Measurements from ENCODE around the gene PLPP2.

Gene PLPP2

DNA sequence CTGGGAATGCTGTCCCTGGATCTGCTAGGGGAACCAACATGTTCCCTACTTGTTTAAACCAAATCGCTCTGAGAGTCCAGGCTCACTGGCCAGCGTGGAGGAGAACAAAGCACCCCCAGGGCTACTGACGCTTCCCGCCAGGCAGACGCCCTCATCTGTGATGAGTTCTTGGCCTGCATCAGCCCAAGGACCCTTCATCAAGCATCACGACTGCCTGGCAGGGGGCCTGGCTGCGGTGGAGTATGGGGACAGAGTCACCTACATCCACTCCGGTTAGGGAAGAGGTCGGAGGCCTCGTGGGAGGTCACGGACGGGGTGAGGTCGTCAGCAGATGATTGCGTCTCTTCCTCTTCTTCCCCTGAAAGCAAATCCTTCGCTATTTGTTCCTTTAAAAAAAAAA is 35.7 kb upstream of the PLPP2 start:
- TF ChIP-seq, protein P1, sequence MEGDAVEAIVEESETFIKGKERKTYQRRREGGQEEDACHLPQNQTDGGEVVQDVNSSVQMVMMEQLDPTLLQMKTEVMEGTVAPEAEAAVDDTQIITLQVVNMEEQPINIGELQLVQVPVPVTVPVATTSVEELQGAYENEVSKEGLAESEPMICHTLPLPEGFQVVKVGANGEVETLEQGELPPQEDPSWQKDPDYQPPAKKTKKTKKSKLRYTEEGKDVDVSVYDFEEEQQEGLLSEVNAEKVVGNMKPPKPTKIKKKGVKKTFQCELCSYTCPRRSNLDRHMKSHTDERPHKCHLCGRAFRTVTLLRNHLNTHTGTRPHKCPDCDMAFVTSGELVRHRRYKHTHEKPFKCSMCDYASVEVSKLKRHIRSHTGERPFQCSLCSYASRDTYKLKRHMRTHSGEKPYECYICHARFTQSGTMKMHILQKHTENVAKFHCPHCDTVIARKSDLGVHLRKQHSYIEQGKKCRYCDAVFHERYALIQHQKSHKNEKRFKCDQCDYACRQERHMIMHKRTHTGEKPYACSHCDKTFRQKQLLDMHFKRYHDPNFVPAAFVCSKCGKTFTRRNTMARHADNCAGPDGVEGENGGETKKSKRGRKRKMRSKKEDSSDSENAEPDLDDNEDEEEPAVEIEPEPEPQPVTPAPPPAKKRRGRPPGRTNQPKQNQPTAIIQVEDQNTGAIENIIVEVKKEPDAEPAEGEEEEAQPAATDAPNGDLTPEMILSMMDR (IDR thresholded peaks at IDR 0.05; ENCODE audit: low read depth, low read length, missing control alignments), result no peak
- DNase-seq (ENCODE audit: extremely low read depth, low read depth), result no peak
- no peak overlapping the region for H3K4me3 ChIP-seq (replicated peaks; ENCODE audit: low read depth, low read length)

DNA sequence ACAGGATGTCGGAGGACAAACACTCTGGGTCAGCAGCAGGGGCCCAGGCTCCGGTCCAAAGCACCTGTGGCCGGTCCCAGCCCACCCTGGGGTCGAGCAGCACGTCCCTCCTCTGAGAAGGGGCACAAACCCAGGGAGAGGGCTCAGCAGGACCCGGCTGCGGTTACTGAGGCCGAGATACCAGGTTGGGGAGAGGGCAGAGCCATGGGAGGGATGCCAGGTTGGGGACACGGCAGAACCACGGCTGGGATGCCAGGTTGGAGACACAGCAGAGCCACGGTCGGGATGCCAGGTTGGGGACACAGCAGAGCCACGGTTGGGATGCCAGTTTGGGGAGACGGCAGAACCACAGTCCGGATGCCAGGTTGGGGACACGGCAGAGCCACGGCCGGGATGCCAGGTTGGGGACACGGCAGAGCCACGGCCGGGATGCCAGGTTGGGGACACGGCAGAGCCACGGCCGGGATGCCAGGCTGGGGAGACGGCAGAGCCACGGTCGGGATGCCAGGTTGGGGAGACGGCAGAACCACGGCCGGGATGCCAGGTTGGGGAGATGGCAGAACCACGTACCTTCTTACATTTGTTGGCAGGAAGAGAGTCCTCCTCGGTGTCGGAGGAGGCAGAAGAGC is 34.8 kb upstream of the PLPP2 start:
- no peak overlapping the region for H3K4me3 ChIP-seq (replicated peaks; ENCODE audit: low read depth, low read length)
- DNase-seq (ENCODE audit: extremely low read depth, low read depth), result no peak
- TF ChIP-seq, protein P1 (IDR thresholded peaks at IDR 0.05; ENCODE audit: low read depth, low read length, missing control alignments), result no peak

- DNase-seq (ENCODE audit: extremely low read depth, low read depth), result no peak
- H3K4me3 ChIP-seq (replicated peaks; ENCODE audit: low read depth, low read length), result no peak overlapping the region
- TF ChIP-seq, protein P1 (IDR thresholded peaks at IDR 0.05; ENCODE audit: low read depth, low read length, missing control alignments), result no peak
Measured at GRCh38 chr19:325173-325936, 34.2 kb upstream of the PLPP2 start.

- TF ChIP-seq, protein P1 (IDR thresholded peaks at IDR 0.05; ENCODE audit: low read depth, low read length, missing control alignments), result no peak
- no peak overlapping the region for H3K4me3 ChIP-seq (replicated peaks; ENCODE audit: low read depth, low read length)
- DNase-seq (ENCODE audit: extremely low read depth, low read depth), result no peak
Measured at GRCh38 chr19:324716-325115, 33.5 kb upstream of the PLPP2 start.

GRCh38 chr19:322616-323015 is 31.4 kb upstream of the PLPP2 start:
- TF ChIP-seq, protein P1 (IDR thresholded peaks at IDR 0.05; ENCODE audit: low read depth, low read length, missing control alignments), result no peak
- no peak overlapping the region for H3K4me3 ChIP-seq (replicated peaks; ENCODE audit: low read depth, low read length)
- no peak for DNase-seq (ENCODE audit: extremely low read depth, low read depth)

- TF ChIP-seq, protein P1 (IDR thresholded peaks at IDR 0.05; ENCODE audit: low read depth, low read length, missing control alignments), result no peak
- no peak overlapping the region for H3K4me3 ChIP-seq (replicated peaks; ENCODE audit: low read depth, low read length)
Measured at GRCh38 chr19:318509-318774, 27.2 kb upstream of the PLPP2 start.

More at GRCh38 chr19:318509-318774, 27.2 kb upstream of the PLPP2 start:
- no peak for DNase-seq (ENCODE audit: extremely low read depth, low read depth)
